Neural progenitor cell (in vitro differentiated cells): ENCODE data around the gene MBLAC1. TPM values are rescaled to one million over a fixed set of nuclear protein-coding genes. Genes with fewer than 3 reads are reported as not detected.

ENCODE experiments used
- DNase-seq: peaks from one replicate; pipeline ENCODE4 v3.0.0-alpha.2; 2016; ENCODE audit warnings: low spot score
- H2AFZ ChIP-seq: fragments of 200-600 bp; sonication (generic); replicated peaks from 2 replicates; pipeline ENCODE4 v1.6.1; 2016; ENCODE audit warnings: antibody characterized with exemption
- H3F3A ChIP-seq: fragments of 200-600 bp; sonication (generic); 2 replicates; pipeline ENCODE4 v1.6.1; 2016; ENCODE audit warnings: antibody characterized with exemption, low read depth
- H3K27ac ChIP-seq: fragments of 200-600 bp; sonication (generic); 2 replicates; pipeline ENCODE4 v1.5.1; 2016; ENCODE audit warnings: mild to moderate bottlenecking
- H3K27me3 ChIP-seq: fragments of 200-600 bp; sonication (generic); 2 replicates; pipeline ENCODE4 v1.6.1; 2016; ENCODE audit warnings: mild to moderate bottlenecking, moderate library complexity
- H3K36me3 ChIP-seq: fragments of 200-600 bp; sonication (generic); 2 replicates; pipeline ENCODE4 v1.5.1; 2016
- H3K4me1 ChIP-seq: fragments of 200-600 bp; sonication (generic); 2 replicates; pipeline ENCODE4 v1.6.1; 2016; ENCODE audit warnings: mixed run types
- H3K4me2 ChIP-seq: fragments of 200-600 bp; sonication (generic); 2 replicates; pipeline ENCODE4 v1.6.1; 2016
- H3K4me3 ChIP-seq: fragments of 200-600 bp; sonication (generic); 2 replicates; pipeline ENCODE4 v1.5.1; 2016
- H3K79me2 ChIP-seq: fragments of 200-600 bp; sonication (generic); 2 replicates; pipeline ENCODE4 v1.6.1; 2016; ENCODE audit warnings: low read depth
- H3K9ac ChIP-seq: fragments of 200-600 bp; sonication (generic); 2 replicates; pipeline ENCODE4 v1.6.1; 2016
- H3K9me3 ChIP-seq: fragments of 200-600 bp; sonication (generic); 2 replicates; pipeline ENCODE4 v1.5.1; 2016; ENCODE audit warnings: low read depth
- H4K20me1 ChIP-seq: fragments of 200-600 bp; sonication (generic); 2 replicates; pipeline ENCODE4 v1.6.1; 2016; ENCODE audit warnings: low read depth
- H3K27ac Mint-ChIP-seq: 3 replicates; pipeline ENCODE4 v1.8.0; 2021; ENCODE audit warnings: mixed read lengths
- H3K27me3 Mint-ChIP-seq: 2 replicates; pipeline ENCODE4 v1.8.0; 2022; ENCODE audit warnings: low read depth, mild to moderate bottlenecking, inconsistent platforms, moderate library complexity, mixed read lengths; ENCODE audit not compliant: insufficient read depth
- H3K36me3 Mint-ChIP-seq: 3 replicates; pipeline ENCODE4 v1.8.0; 2021; ENCODE audit warnings: mixed read lengths
- H3K4me1 Mint-ChIP-seq: 3 replicates; pipeline ENCODE4 v1.8.0; 2021; ENCODE audit warnings: mixed read lengths
- H3K4me3 Mint-ChIP-seq: 3 replicates; pipeline ENCODE4 v1.8.0; 2021; ENCODE audit warnings: mild to moderate bottlenecking, moderate library complexity, mixed read lengths
- H3K9me3 Mint-ChIP-seq: 3 replicates; pipeline ENCODE4 v1.8.0; 2020; ENCODE audit warnings: mixed read lengths
- CTCF ChIP-seq: fragments of 200-600 bp; sonication (generic); IDR thresholded peaks from 2 replicates; pipeline ENCODE4 v1.5.1; 2017; ENCODE audit warnings: antibody characterized with exemption, mild to moderate bottlenecking
- EZH2 ChIP-seq: fragments of 200-600 bp; sonication (generic); IDR thresholded peaks from 2 replicates; pipeline ENCODE4 v1.6.1; 2017; ENCODE audit warnings: antibody characterized with exemption, mild to moderate bottlenecking, moderate library complexity
- EZH2phosphoT487 ChIP-seq: fragments of 200-600 bp; sonication (generic); IDR thresholded peaks from 2 replicates; pipeline ENCODE4 v1.6.1; 2017; ENCODE audit warnings: antibody characterized with exemption
- total RNA-seq: library from RNA; depleted of rRNA; stranded (reverse); fragments of >200 nt; gene quantifications from 2 replicates; pipeline ENCODE4 v1.2.3, GENCODE V29; 2015; ENCODE audit warnings: low replicate concordance

MBLAC1 gene
- total RNA-seq, 1 donor from 2014 or later = 1.6 TPM

GRCh38 chr7:100147278-100147677, 20.5 kb downstream of the MBLAC1 start:
- Histone ChIP-seq H3K27me3 (no peaks in the 10 kb centered on the region), H3F3A (peaks cover 12% of the 10 kb centered on the region), H3K4me3 (no peak overlapping the region), H3K4me1 (peaks cover 3% of the 10 kb centered on the region), H3K9ac (no peak overlapping the region), H3K79me2 (peaks cover 34% of the 10 kb centered on the region), H4K20me1 (no peaks in the 10 kb centered on the region), H3K4me2 (no peak overlapping the region), H3K27ac (no peak overlapping the region), H3K9me3 (no peaks in the 10 kb centered on the region), H3K36me3 (no peaks in the 10 kb centered on the region), H2AFZ (no peak overlapping the region)
- peaks cover 13% of the 10 kb centered on the region for H3K4me1 Mint-ChIP-seq
- no peak for DNase-seq
- H3K4me3 Mint-ChIP-seq = no peak overlapping the region
- H3K27me3 Mint-ChIP-seq = no peaks in the 10 kb centered on the region
- H3K9me3 Mint-ChIP-seq = no peaks in the 10 kb centered on the region
- peaks cover 5% of the 10 kb centered on the region for H3K36me3 Mint-ChIP-seq
- TF ChIP-seq EZH2phosphoT487 (no peak), CTCF (no peak), EZH2 (no peak)
- no peak overlapping the region for H3K27ac Mint-ChIP-seq

GRCh38 chr7:100148225-100148558, 21.4 kb downstream of the MBLAC1 start:
- no peak overlapping the region for H3K4me3 ChIP-seq
- no peak overlapping the region for H3K27ac ChIP-seq
- peaks cover under 1% of the 10 kb centered on the region for H4K20me1 ChIP-seq
- H3K4me1 ChIP-seq = peaks cover 3% of the 10 kb centered on the region
- no peaks in the 10 kb centered on the region for H3K9me3 ChIP-seq
- TF ChIP-seq EZH2 = no peak
- no peak for TF ChIP-seq CTCF
- TF ChIP-seq EZH2phosphoT487 = no peak
- peaks cover 18% of the 10 kb centered on the region for H3F3A ChIP-seq
- no peaks in the 10 kb centered on the region for H3K27me3 ChIP-seq
- H3K4me3 Mint-ChIP-seq = peak overlapping the region; percentile 96
- H3K4me2 ChIP-seq = peak overlapping the region; percentile 37
- H3K79me2 ChIP-seq = peaks cover 34% of the 10 kb centered on the region
- H3K27ac Mint-ChIP-seq = peak overlapping the region; percentile 94
- H3K9me3 Mint-ChIP-seq = no peaks in the 10 kb centered on the region
- H2AFZ ChIP-seq = no peak overlapping the region
- H3K36me3 ChIP-seq = no peaks in the 10 kb centered on the region
- H3K36me3 Mint-ChIP-seq = peaks cover 8% of the 10 kb centered on the region
- H3K27me3 Mint-ChIP-seq = no peaks in the 10 kb centered on the region
- peaks cover 13% of the 10 kb centered on the region for H3K4me1 Mint-ChIP-seq
- no peak for DNase-seq
- no peak overlapping the region for H3K9ac ChIP-seq

GRCh38 chr7:100148559-100149328, 22.0 kb downstream of the MBLAC1 start, which contains the start of gene LAMTOR4:
TSS of gene LAMTOR4 (plus strand) at chr7:100148918. CDS start at chr7:100148973, 55 bp downstream.
- H2AFZ ChIP-seq = peak within 1 kb of the TSS; percentile 80
- H4K20me1 ChIP-seq = peaks cover 6% of the 10 kb centered on the region
- no peaks in the 10 kb centered on the region for H3K9me3 ChIP-seq
- H3F3A ChIP-seq = peaks cover 23% of the 10 kb centered on the region
- H3K9ac ChIP-seq = peak within 1 kb of the TSS; percentile 68
- no peaks in the 10 kb centered on the region for H3K36me3 ChIP-seq
- Mint-ChIP-seq H3K36me3 (peaks cover 8% of the 10 kb centered on the region), H3K27me3 (no peaks in the 10 kb centered on the region), H3K27ac (peak within 1 kb of the TSS; percentile 94), H3K9me3 (no peaks in the 10 kb centered on the region), H3K4me3 (peak within 1 kb of the TSS; percentile 96), H3K4me1 (peaks cover 13% of the 10 kb centered on the region)
- peaks cover 34% of the 10 kb centered on the region for H3K79me2 ChIP-seq
- peak; percentile 100 for DNase-seq
- H3K4me2 ChIP-seq = peak within 1 kb of the TSS; percentile 81
- H3K4me3 ChIP-seq = peak within 1 kb of the TSS; percentile 76
- peaks cover 3% of the 10 kb centered on the region for H3K4me1 ChIP-seq
- TF ChIP-seq CTCF = peak; percentile 15
- no peak for TF ChIP-seq EZH2
- no peaks in the 10 kb centered on the region for H3K27me3 ChIP-seq
- no peak within 1 kb of the TSS for H3K27ac ChIP-seq
